HK-2 (cell line): ENCODE results near the gene OLA1.

Experiments used
- DNase-seq: peaks from one replicate; pipeline ENCODE4 v3.0.0-alpha.2; 2018; ENCODE audit not compliant: unreplicated experiment

Gene OLA1

DNA sequence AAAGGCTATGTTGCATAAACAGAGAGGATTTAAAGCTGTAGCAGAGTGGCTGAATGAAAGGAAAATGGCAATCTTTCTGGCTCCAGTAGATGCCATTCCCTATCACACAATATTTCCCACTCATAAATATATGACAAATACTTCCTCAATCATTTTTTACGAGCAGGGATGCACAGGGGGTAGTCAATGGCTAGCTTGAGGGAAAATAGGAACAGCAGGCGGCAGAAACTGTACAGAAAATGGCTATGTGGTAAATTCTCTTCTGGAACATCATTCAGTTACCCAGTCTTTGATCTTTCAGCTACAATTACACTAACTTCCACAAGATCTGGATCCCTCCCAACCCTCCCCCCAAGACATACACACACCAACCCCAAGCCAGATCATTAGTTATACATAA lies 127.2 kb downstream of the OLA1 start:
- DNase-seq: no peak

- DNase-seq: no peak
Measured at GRCh38 chr2:174120346-174120745, 128.0 kb downstream of the OLA1 start.

GRCh38 chr2:174117951-174118930 lies 130.1 kb downstream of the OLA1 start:
- DNase-seq: no peak

GRCh38 chr2:174112073-174112472 lies 136.3 kb downstream of the OLA1 start:
- DNase-seq: no peak

- no peak for DNase-seq
Measured at GRCh38 chr2:174108579-174108978, 139.8 kb downstream of the OLA1 start.

- no peak for DNase-seq
Measured at GRCh38 chr2:174106736-174107135, 141.6 kb downstream of the OLA1 start.

GRCh38 chr2:174094542-174094941 lies 153.8 kb downstream of the OLA1 start:
- DNase-seq: no peak

DNA sequence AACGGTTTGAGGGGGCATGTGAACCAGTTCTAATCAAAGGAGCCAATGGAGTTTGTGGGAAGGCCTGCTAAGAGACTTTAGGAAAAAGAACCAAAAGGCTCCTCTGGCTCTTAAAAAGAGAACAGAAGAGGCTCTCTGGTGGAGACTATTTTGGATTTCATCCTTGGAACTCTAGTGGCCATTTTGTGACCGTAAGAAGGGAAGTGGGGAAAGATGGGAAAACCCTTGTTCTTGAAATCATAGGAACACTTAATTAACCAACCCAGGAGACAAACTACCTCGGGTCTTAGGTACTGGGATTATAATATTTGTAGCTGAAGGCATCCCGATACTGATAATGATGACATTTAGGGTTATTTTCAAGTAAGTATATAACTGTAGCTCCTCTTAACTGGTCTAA lies 157.9 kb downstream of the OLA1 start:
- no peak for DNase-seq

GRCh38 chr2:174088706-174089460 lies 159.4 kb downstream of the OLA1 start:
- no peak for DNase-seq

- DNase-seq: no peak
Measured at GRCh38 chr2:174086708-174087107, 161.6 kb downstream of the OLA1 start.

DNA sequence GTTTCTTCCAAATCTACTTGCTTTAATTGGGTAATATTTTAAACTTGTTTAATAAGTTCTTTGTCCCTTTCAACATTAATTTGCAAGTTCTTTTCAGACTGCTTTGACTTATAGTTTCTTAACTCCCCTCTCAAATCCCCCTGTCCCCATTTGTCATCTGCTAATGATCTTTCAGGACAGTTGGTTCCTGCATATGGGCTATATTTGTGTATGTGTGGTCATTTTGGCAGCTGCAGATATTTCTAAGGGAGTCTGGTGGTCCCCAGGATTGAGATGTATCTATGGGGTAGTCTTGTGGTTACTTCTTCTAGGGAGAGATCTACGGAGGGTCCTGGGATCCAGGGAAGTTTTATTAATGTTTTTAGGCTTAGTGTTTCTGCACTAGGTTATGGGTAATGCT lies 162.6 kb downstream of the OLA1 start:
- DNase-seq: no peak

- DNase-seq: no peak
Measured at GRCh38 chr2:174083843-174084458, 164.4 kb downstream of the OLA1 start.

DNA sequence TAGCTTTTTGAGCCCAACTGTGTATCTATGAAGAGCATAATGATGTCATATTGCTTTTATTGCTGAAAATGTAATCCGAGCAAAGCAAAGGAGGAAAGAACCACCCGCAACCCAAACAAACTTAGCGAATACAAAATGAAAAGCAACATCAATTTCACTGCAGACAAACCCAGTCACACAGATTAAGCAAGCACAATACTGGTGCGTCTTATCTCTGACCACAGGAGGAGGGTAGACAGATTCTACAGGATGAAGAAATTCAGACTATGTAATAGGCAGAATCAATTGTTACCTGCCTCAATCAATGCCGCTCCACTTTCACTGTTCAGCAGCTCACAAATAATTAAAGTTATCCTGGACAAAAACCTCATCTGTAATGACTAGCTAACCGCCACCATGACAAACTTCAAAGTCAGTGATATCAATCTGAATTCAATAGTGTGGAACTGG lies 167.6 kb downstream of the OLA1 start:
- no peak for DNase-seq

DNA sequence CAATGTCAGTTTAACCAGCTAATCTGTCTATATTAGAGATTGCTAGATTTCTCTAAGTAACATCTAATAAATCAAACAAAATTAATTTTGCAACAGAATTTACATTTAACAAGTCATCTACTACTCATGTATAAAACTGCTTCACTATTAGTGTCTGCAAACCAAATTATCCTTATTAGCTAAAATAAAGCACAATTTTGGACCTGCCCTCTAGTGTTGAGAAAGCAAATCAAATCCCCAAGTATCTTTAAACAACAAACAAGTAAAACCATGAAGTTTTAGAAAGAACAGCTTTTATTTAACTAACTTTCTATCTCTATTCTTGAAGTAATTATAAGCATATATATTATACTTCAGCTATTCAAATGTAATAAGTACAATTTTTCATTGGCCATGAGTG lies 170.1 kb downstream of the OLA1 start:
- DNase-seq: no peak

- DNase-seq: no peak
Measured at GRCh38 chr2:174076975-174077374, 171.4 kb downstream of the OLA1 start.

DNA sequence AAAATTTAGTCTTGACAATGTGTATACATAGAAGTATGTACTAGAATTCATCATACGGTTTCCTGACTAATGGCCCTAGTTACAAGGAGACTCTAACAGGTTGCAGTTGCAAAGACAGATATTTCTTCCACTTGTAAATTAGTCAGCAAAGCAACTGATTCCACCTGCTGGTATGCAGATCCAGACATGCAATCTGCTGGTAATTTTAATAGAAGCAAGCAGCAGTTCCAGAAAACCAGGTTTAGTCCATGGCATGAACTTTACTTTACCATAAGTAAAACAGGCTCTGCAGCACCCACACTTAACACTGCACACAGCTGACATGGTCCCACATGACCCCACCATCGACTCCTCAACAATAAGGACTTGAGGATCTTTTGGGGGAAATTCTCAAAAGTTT lies 172.3 kb downstream of the OLA1 start:
- no peak for DNase-seq

- DNase-seq: no peak
Measured at GRCh38 chr2:174074831-174075230, 173.5 kb downstream of the OLA1 start.

- no peak for DNase-seq
Measured at GRCh38 chr2:174072857-174073256, 175.5 kb downstream of the OLA1 start.

DNA sequence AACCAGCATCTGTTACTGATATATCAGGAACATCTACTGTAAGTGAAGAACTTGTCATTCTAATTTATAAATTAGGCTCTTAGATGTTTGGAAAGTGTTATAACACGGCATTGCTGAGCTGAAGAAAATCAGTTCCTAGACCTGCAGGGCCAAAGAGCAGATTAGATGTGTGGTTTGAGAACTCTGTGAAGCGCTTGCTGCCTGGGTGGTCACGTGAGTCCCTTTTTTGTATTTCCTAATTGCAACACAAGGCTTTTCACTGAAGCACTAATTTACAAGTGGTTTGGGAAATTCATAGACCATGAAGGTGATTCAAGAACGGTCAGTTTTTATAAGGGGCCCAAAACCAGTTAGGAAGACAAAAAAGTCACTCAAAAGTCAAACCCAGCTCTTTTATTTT lies 176.3 kb downstream of the OLA1 start:
- no peak for DNase-seq

- no peak for DNase-seq
Measured at GRCh38 chr2:174071321-174071720, 177.0 kb downstream of the OLA1 start.

GRCh38 chr2:174070281-174070680 lies 178.1 kb downstream of the OLA1 start:
- DNase-seq: no peak

DNA sequence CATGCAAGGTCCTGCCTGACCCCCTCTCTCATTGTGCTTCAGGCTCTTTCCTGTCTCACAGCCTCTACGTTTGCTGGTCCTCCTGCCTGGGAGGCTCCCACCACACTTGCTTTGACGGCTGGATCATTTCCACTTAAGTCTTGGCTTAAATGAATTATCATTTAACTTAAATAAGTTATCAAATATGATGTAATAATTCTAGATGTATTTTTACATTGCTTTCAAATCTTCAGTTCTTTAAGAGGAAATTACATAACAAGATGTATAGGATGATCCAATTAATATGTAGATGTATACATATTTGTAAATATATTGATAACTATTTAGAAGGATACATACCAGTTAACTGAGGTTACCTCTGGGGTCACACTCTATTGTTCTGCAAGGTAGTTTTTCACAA lies 180.5 kb downstream of the OLA1 start:
- no peak for DNase-seq
